ENCODE data around the gene KLK6.
"Not testable (repeated sequence)": the region's sequence is repeated elsewhere in the genome, so short reads cannot be mapped to it uniquely, and the experiment has no call there.

KLK6 gene

DNA sequence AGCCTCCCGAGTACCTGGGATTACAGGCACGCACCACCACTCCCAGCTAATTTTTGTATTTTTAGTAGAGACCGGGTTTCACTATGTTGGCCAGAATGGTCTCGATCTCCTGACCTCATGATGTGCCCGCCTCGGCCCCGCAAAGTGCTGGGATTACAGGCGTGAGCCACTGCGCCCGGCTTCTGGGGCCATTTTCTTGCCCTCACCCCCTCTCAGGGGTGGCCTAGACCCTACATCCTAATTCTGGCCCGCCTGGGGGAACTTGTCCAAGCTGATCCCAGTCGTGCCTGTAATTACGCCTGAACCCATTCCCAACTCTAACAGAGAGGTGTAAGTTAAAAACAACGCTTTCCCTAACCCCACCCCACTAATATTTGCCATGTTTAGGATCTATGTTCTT, 15.0 kb upstream of the KLK6 start:
- DNase-seq: not testable (repeated sequence)

DNA sequence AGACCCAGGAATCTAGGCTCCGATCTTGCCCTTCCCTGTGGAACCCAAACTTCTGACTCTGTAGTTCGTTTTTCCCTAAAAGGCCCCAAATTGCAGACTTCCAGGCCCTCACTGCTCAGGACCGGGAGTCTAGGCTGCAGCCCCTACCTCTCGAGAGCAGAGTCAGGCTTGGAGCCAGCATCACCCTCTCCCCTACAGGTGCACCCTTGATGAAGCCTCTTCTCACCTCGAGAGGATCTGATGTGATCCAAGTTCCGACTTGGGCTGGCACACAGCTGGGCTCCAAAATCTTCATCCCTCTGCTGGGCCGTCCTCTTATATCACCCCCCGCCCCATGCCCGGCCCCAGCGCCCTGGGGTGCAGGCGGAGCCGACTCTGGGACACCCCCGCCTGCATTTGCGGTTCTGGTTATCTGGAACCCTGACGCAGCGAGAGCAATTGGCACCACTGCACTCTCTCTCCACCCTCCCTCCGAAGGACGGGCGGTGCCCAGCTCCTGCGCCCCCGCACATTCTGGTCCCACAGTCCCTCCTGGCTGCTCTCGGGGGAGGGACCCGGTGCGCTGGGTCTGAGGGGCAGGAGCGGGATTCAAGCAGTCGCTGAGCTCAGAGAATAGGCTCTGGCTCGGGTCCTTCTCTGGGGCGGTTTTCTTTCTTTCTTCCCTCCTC, 14.4 kb upstream of the KLK6 start, which contains the start of gene KLK7:
Gene KLK7 (minus strand): TSS at position 293 of the 668 bp plus-strand sequence. CDS start 1,518 bp downstream, outside the sequence.
- DNase-seq: no peak

GRCh38 chr19:50982186-50982585, 12.8 kb upstream of the KLK6 start:
- DNase-seq: no peak

DNA sequence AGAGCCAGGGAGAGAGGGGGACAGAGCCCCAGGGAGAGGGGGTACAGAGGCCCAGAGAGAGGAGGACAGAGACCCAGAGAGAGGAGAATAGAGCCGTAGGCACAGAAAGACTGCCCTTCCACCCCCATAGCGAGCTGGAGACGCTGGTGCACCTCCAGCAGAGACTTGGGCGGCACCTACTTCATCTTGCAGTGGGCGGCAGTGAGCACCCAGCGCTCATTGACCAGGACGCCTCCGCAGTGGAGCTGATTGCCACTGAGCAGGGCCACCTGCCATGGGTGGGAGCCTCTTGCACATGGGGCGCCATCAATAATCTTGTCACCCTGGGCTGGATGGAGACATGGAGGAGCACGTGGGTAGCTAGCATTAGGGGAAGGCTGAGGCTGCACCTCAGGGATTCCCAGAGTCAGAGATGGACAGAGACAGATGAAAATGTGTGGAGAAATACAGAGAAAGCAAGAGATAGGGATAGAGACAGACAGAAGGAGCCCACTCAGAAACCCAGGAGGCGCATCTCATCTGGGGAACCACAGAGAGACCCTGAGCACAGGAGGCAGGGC, 12.3 kb upstream of the KLK6 start:
- no peak for DNase-seq

- no peak for DNase-seq
These were observed 10.8 kb upstream of the KLK6 start for GRCh38 chr19:50980208-50980607.

GRCh38 chr19:50979758-50980157, 10.4 kb upstream of the KLK6 start:
- DNase-seq: no peak

GRCh38 chr19:50978772-50979390, 9.5 kb upstream of the KLK6 start:
- no peak for DNase-seq

DNA sequence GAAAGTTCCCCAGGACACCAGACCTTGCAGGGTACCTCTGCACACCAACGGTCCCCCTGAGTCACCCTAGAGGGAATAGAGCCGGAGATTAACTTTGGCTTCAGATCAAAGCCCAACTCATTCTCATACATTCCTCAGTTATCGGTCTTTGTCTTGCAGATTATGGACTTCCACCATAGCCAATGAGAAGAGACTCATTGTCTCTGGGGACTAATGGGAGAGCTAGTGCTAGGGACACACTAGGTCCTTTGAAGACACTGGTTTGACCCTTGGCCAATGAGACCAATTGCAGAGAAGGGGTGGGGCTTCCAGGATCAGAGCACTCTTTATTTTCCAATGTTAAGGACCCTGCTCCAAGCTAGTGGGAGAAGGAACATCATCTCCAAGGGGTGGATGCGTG, 8.2 kb upstream of the KLK6 start:
- DNase-seq: no peak

GRCh38 chr19:50975766-50976165, 6.4 kb upstream of the KLK6 start:
- DNase-seq: no peak

- no peak for DNase-seq
These were observed 5.5 kb upstream of the KLK6 start for GRCh38 chr19:50974702-50975556.

- no peak for DNase-seq
These were observed 3.5 kb upstream of the KLK6 start for GRCh38 chr19:50972795-50973376.

GRCh38 chr19:50969810-50970209, 419 bp upstream of the KLK6 start:
- not testable (repeated sequence) for DNase-seq

DNA sequence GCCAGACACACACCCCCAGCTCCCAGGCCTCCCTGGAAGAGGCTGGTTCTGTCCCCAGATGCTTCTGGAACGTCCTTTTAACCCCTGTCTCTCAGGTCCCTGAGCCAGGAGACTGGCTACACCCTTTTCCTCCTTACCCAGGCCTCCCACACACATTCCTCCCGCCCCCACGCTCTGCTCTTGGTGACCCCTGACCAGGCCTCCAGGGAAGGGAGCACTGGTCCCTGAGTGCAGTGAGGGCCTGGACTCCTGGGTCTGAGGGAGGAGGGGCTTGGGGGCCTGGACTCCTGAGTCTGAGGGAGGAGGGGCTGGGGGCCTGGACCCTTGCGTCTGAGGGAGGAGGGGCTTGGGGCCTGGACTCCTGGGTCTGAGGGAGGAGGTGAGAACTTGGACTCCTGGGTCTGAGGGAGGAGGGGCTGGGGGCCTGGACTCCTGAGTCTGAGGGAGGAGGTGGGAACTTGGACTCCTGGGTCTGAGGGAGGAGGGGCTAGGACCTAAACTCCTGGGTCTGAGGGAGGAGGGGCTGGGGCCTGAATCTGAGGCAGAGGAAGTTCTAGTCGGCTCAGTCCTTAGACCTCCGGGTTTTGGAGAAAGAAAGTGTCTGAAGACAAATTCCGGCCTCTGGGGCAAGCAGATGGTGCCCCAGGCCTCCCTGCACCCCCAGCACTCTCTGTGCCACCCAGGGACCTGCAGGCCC, 527 bp downstream of the KLK6 start:
- no peak for DNase-seq

GRCh38 chr19:50967929-50968715, 1.3 kb downstream of the KLK6 start:
- DNase-seq: no peak

DNA sequence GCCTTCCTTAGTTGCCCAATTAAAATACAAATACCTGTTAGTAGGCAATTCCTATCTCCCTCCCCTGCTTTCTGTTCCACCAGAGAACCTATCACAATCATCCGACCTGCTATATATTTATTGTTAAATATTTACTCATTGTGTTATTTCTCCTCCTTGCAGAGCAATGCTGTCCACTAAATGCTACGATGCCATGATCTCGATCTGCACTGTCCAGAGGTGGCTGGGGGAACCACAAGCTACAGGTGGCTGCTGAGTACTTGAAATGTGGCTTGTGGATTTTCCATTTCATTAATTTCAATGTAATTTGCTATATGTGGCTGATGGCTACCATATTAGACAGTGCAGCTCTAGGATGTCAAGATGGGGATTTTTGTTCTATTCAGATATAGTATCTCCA, 5.1 kb downstream of the KLK6 start:
- no peak for DNase-seq

DNA sequence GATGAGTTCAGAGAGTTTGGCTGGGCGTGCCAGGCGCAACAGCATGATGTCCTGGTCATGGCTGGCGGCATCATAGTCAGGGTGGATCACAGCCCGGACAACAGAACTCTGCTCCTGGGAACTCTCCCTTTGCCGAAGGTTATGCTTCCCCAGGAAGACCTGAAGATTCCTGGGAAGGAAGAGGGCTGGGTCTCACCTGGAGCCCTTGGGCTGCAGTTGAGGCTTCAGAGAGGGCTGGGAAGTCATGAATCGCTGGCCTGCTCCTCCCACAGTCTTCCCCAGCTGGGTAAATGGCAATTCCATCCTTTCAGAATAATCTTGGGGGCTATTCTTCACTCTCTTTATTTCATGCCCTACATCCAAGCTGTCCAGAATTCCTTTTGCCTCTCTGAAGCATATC, 6.0 kb downstream of the KLK6 start:
- DNase-seq: no peak

- DNase-seq: no peak
These were observed 7.1 kb downstream of the KLK6 start for GRCh38 chr19:50962245-50962644.

DNA sequence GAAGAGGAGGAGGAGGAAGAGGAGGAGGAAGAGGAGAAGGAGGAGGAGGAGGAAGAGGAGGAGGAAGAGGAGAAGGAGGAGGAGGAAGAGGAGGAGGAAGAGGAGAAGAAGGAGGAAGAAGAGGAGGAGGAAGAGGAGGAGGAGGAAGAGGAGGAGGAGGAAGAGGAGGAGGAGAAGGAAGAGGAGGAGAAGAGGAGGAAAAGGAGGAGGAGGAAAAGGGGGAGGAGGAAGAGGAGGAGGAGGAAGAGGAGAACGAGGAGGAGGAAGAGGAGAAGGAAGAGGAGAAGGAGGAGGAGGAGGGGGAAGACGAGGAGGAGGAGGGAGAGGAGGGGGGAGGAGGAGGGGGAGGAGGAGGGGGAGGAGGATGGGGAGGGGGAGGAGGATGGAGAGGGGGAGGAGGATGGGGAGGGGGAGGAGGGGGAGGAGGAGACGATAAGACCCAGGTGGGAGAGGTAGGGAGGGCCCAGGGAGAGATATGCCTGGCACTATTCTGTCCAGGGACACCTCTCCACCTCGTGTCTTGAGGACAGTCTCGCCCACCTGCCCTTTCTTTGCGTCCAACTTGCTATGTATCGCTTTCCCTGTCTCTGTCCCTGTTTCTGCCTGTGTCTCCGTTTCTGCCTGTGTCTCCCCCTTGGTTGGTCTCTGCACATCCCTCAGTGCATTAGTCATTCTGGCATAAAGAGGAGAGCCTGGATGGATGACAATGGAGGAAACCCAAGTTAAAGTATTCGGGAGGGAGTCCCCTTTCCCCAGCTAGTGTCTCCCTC, 9.5 kb downstream of the KLK6 start:
- no peak for DNase-seq

GRCh38 chr19:50957587-50957986, 11.8 kb downstream of the KLK6 start:
- DNase-seq: no peak

GRCh38 chr19:50952910-50953309, 16.5 kb downstream of the KLK6 start, which contains the start of gene KLK5:
TSS of gene KLK5 (minus strand) at chr19:50953038. CDS start at chr19:50952657, 381 bp downstream.
- no peak for DNase-seq

DNA sequence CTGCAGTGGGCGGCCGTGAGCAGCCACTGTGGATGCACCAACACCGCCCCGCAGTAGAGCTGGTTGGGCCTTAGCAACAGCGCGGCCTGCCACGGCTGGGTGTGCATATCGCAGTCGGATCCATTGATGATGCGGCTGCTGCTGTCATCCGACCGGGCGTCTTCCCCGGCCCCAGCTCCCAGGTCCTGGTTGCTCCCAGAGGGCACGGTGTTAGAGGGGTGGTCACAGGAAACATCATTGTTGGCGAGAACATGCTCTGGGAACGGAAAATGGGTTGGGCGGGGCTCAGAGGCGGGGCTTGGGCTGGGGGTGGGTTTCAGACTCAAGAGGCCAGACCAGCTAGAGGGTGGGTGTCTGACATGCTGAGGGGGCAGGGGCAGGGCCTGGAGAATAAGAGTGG, 19.5 kb downstream of the KLK6 start:
- DNase-seq: no peak
